Bronchial epithelial cell (primary cell): ENCODE data around the gene IDH2. TPM values are rescaled to one million over a fixed set of nuclear protein-coding genes. Genes with fewer than 3 reads are reported as not detected.

Experiments
- DNase-seq: peaks from one replicate; pipeline ENCODE4 v3.0.0-alpha.2; 2010; ENCODE audit warnings: low read depth
- FAIRE-seq: peaks from 2 replicates; lab custom pipeline; 2011; peaks lifted over from hg19 to GRCh38; lab: Jason Lieb, UNC
- H3K27me3 ChIP-seq: 2 replicates; pipeline ENCODE4 v1.5.1; 2011; ENCODE audit warnings: low read length; ENCODE audit not compliant: control insufficient read depth, insufficient read depth
- H3K36me3 ChIP-seq: 2 replicates; pipeline ENCODE4 v1.5.1; 2011; ENCODE audit warnings: low read length; ENCODE audit not compliant: control insufficient read depth, insufficient read depth
- H3K4me3 ChIP-seq: 2 replicates; pipeline ENCODE4 v1.5.1; 2011; ENCODE audit warnings: mild to moderate bottlenecking, low read depth, low read length, control low read depth
- CTCF ChIP-seq: IDR thresholded peaks from 2 replicates; pipeline ENCODE4 v1.5.1; 2011; ENCODE audit warnings: mild to moderate bottlenecking, moderate library complexity, low read length, control low read depth, inconsistent platforms; ENCODE audit not compliant: insufficient read depth, severe bottlenecking
- total RNA-seq: library from RNA; depleted of rRNA; stranded (reverse); fragments of >200 nt; gene quantifications from 2 replicates; pipeline ENCODE4 v1.2.1, GENCODE V29; 2014

IDH2 gene
- total RNA-seq, 1 donor from 2014 or later, result 29.5 TPM

DNA sequence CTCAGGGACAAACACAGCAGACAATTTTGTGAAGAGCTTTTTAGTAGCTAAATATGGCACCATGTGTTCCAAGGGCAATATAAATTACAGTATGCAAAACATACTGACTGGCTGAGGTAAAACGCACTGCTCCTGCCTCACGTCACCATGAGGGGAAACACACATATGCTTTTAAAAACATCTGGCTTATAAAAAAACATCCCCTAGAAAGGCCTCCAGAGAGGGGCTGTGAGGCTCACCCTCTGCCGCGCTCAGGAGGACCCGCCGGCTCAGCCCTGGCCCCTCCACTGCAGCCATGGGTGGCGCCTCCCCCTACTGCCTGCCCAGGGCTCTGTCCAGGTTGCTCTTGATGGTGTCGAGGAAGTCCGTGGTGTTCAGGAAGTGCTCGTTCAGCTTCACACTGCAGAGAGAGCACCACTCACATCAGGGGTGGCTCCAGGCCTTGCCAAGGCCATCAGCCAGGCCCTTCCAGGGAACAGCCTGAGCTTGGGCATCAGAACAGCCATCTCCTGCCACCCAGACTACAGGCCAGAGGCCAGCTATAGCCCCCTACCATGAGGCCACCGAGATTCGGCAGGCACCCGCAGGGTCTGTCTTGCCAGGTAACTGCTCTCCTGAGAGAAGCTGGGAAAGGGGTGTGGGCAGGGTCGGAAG is 18.2 kb downstream of the IDH2 start:
- DNase-seq (no peak), FAIRE-seq (no peak)
- TF ChIP-seq CTCF, result no peak
- Histone ChIP-seq H3K27me3 (no peaks in the 10 kb centered on the region), H3K36me3 (peaks cover 18% of the 10 kb centered on the region), H3K4me3 (no peak overlapping the region)

DNA sequence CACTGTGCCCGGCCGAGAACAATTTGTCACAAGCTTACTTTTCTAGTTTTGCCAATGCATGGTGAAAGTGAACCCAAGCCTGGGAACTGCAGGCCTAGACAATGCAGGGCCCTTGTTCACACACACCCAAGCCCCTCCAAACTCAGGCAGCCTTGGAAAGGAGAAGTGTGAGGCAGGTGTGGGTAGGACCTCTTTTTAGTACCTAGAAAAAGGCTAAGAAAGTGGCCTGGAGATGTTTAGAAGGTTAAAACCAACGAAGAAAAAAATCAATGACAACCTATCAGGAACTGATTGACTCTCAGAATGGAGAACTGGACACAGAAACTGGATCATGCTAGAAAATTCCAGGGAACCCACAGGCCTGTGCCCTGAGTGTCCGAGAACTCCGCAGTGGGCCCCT is 18.8 kb downstream of the IDH2 start:
- TF ChIP-seq CTCF, result no peak

GRCh38 chr15:90082140-90082715 is 20.0 kb downstream of the IDH2 start:
- TF ChIP-seq CTCF, result no peak
- H3K36me3 ChIP-seq, result peaks cover 21% of the 10 kb centered on the region
- no peak for DNase-seq

More for the DNA sequence above, 18.8 kb downstream of the IDH2 start:
- Histone ChIP-seq H3K27me3 (no peaks in the 10 kb centered on the region), H3K36me3 (peaks cover 20% of the 10 kb centered on the region), H3K4me3 (no peak overlapping the region)
- FAIRE-seq, result no peak
- DNase-seq, result no peak

GRCh38 chr15:90080818-90081393 is 21.4 kb downstream of the IDH2 start:
- Histone ChIP-seq H3K27me3 (no peaks in the 10 kb centered on the region), H3K4me3 (no peak overlapping the region), H3K36me3 (peaks cover 21% of the 10 kb centered on the region)
- no peak for DNase-seq
- no peak for FAIRE-seq
- no peak for TF ChIP-seq CTCF

More at GRCh38 chr15:90082140-90082715, 20.0 kb downstream of the IDH2 start:
- H3K4me3 ChIP-seq, result no peak overlapping the region
- no peak for FAIRE-seq
- H3K27me3 ChIP-seq, result no peaks in the 10 kb centered on the region

GRCh38 chr15:90080458-90080755 is 21.9 kb downstream of the IDH2 start:
- no peak for TF ChIP-seq CTCF
- Histone ChIP-seq H3K27me3 (no peaks in the 10 kb centered on the region), H3K4me3 (no peak overlapping the region), H3K36me3 (peaks cover 21% of the 10 kb centered on the region)
- DNase-seq (no peak), FAIRE-seq (no peak)
